ENCODE results near the gene ZNF592. TPM values are rescaled to one million over a fixed set of nuclear protein-coding genes. Genes with fewer than 3 reads are reported as not detected.

The ZNF592 gene
- total RNA-seq, 4 donors from 2014 or later: 19.2 to 35.2 (median 20.4) TPM

DNA sequence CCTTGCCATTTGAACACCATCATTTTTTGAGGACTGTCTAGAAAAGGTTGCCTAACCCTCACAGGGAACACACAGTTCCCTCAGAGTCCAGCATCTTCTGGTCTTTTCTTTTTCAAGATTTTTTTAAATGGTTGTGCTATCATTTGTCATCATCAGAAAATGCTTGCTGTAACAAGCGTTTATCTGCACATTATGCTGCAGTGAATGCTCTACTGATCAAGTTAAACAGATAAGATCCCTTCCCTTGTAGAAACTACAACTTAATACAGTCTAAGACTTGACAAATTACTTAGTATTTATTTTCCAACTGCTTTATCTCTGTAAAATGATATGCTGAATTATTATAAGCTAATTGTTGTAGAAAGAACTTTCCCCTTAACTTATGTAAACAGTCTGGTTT is 56.8 kb downstream of the ZNF592 start:
- no peak for TF ChIP-seq CTCF (IDR thresholded peaks at IDR 0.05; ENCODE audit: low read depth)

DNA sequence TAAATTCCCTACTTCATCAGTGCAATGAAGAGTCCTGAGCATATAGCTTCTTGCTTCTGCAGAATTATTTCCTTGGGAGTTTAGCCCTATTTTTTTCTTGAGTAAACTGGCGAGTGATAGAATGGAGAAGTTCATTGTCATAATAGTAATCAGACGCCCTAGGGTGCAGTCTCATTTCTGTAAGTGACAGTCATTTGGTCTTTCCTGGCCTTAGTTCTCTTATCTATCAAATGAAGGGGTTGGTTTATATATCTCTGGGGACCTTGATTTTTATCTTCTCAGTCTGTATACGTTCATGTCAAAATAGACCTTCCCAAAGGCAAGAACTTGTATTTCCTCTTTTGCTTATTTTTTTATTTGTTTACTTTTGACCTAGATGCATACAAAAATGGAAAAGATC is 58.8 kb downstream of the ZNF592 start:
- no peak for TF ChIP-seq CTCF (IDR thresholded peaks at IDR 0.05; ENCODE audit: low read depth)

GRCh38 chr15:84810073-84810840 is 61.9 kb downstream of the ZNF592 start:
- no peak for TF ChIP-seq CTCF (IDR thresholded peaks at IDR 0.05; ENCODE audit: low read depth)

GRCh38 chr15:84811151-84811550 is 62.8 kb downstream of the ZNF592 start:
- TF ChIP-seq CTCF (IDR thresholded peaks at IDR 0.05; ENCODE audit: low read depth): no peak

GRCh38 chr15:84811828-84812227 is 63.4 kb downstream of the ZNF592 start:
- no peak for TF ChIP-seq CTCF (IDR thresholded peaks at IDR 0.05; ENCODE audit: low read depth)

DNA sequence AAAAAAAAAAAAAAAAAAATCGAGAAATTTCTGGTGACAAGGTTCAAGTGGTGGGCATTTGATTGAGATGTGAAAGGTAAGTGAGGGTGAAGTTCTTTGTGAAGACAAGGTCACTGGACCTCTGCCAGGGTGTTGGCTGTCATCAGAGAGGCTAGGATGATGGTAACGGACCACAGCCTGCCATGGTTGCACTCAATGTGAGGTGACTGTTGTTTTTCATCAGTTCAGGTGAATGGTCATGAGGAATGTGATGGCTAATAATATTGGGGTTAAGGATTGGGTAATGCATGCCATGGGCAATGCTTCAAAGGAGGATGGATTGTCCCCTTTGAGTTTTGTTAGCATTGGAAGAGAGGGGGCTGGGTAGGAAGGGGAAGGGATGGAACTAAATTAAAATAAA is 64.5 kb downstream of the ZNF592 start:
- no peak for TF ChIP-seq CTCF (IDR thresholded peaks at IDR 0.05; ENCODE audit: low read depth)

GRCh38 chr15:84813435-84813834 is 65.0 kb downstream of the ZNF592 start:
- TF ChIP-seq CTCF (IDR thresholded peaks at IDR 0.05; ENCODE audit: low read depth): no peak
